ENCODE measurements around the gene GPC6.

GPC6 gene

DNA sequence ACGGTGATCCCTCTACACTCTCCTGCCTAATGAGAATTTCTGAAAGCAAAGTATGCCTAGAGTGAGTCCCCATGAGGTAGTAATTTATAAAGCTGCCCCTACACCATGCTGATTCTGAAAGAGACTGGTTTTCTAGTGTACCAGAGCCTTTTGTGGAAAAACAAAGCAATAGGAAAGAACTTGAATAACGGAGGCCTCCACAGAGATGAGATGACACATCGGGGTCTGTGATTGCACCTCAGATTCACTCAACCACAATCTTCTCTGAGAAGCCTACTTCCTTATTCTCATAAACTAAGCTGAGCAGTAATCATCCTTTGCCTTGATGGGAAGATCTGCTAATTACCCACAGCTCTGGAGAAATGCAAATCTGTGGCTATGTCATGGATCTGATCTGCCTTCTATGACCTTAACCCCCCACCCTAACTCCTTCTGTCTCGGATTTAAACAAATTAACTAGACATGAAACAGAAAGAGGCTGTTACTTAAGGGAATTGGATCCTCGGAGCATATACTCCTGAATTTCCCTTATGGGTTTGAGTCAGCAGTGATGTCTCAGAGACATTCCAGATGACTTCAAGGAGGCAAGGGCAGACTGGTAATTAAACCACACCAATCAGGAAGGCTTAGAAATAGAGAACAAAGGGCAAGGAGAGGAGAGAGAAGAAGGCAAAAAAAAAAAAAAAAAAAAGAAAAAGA is 1124.8 kb downstream of the GPC6 start:
- H3K36me3 ChIP-seq (ENCODE audit: control insufficient read depth in 2 of 2, insufficient read depth in 2 of 2, low read length in 2 of 2) = no peaks in the 10 kb centered on the region
- no peak overlapping the region for H3K27ac ChIP-seq (ENCODE audit: low read depth in 2 of 2, low read length in 2 of 2)
- H3K9me3 ChIP-seq (ENCODE audit: control insufficient read depth in 2 of 2, low read length in 2 of 2) = no peaks in the 10 kb centered on the region
- no peak overlapping the region for H3K9ac ChIP-seq (ENCODE audit: low read depth in 1 of 2, low read length in 2 of 2)
- no peak overlapping the region for H3K4me3 ChIP-seq (ENCODE audit: low read length in 2 of 2)
- H3K27me3 ChIP-seq (ENCODE audit: control insufficient read depth in 2 of 2, insufficient read depth in 2 of 2, low read length in 2 of 2) = no peaks in the 10 kb centered on the region
- H3K4me1 ChIP-seq (ENCODE audit: control insufficient read depth in 2 of 2, insufficient read depth in 2 of 2, low read length in 2 of 2) = no peaks in the 10 kb centered on the region

DNA sequence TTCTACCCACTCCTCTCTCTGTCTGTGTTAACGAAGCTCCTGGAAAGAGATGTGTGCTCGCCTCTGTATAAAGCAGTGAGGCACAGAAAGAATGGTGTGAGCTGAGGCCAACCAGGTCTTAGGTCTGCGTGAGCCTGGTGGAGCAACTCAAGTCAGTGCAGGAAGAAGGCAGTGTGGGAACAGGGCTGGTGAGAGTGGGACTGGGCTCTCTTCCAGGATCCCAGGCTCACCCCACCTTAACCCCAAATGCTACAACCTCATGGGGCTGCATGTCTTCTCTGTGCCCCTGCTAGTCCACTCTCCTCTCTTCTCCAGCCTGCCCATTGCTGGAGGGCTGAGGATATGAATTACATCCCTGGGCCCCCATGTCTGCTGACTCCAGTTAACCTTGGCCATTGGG is 1125.5 kb downstream of the GPC6 start:
- no peaks in the 10 kb centered on the region for H3K27me3 ChIP-seq (ENCODE audit: control insufficient read depth in 2 of 2, insufficient read depth in 2 of 2, low read length in 2 of 2)
- no peak overlapping the region for H3K9ac ChIP-seq (ENCODE audit: low read depth in 1 of 2, low read length in 2 of 2)
- no peak overlapping the region for H3K27ac ChIP-seq (ENCODE audit: low read depth in 2 of 2, low read length in 2 of 2)
- no peaks in the 10 kb centered on the region for H3K9me3 ChIP-seq (ENCODE audit: control insufficient read depth in 2 of 2, low read length in 2 of 2)
- no peak overlapping the region for H3K4me3 ChIP-seq (ENCODE audit: low read length in 2 of 2)
- H3K36me3 ChIP-seq (ENCODE audit: control insufficient read depth in 2 of 2, insufficient read depth in 2 of 2, low read length in 2 of 2) = no peaks in the 10 kb centered on the region
- H3K4me1 ChIP-seq (ENCODE audit: control insufficient read depth in 2 of 2, insufficient read depth in 2 of 2, low read length in 2 of 2) = no peaks in the 10 kb centered on the region

GRCh38 chr13:94353167-94353710 is 1126.6 kb downstream of the GPC6 start:
- no peaks in the 10 kb centered on the region for H3K9me3 ChIP-seq (ENCODE audit: control insufficient read depth in 2 of 2, low read length in 2 of 2)
- no peak overlapping the region for H3K9ac ChIP-seq (ENCODE audit: low read depth in 1 of 2, low read length in 2 of 2)
- H3K27ac ChIP-seq (ENCODE audit: low read depth in 2 of 2, low read length in 2 of 2) = no peak overlapping the region
- H3K4me3 ChIP-seq (ENCODE audit: low read length in 2 of 2) = no peak overlapping the region
- H3K4me1 ChIP-seq (ENCODE audit: control insufficient read depth in 2 of 2, insufficient read depth in 2 of 2, low read length in 2 of 2) = no peaks in the 10 kb centered on the region
- H3K36me3 ChIP-seq (ENCODE audit: control insufficient read depth in 2 of 2, insufficient read depth in 2 of 2, low read length in 2 of 2) = no peaks in the 10 kb centered on the region
- no peaks in the 10 kb centered on the region for H3K27me3 ChIP-seq (ENCODE audit: control insufficient read depth in 2 of 2, insufficient read depth in 2 of 2, low read length in 2 of 2)

DNA sequence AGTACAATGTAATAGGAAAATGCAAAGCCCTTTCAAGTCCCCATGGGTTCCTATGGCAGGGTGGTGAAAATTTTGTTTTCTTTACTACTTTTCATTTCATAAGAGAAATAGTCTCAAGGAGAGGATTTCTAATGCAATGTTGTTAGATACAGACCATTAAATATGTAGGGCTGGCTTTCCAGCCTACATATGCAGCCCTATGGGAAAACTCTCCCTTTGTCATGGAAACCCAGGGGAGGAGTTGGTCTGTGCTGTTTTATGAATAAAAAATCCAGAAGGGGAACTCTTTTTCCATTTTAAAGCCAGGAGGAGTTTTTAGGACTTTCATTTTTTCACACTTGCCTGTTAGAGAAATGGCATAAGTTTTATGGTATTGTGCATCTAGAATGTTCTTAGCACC is 1133.3 kb downstream of the GPC6 start:
- H3K4me1 ChIP-seq (ENCODE audit: control insufficient read depth in 2 of 2, insufficient read depth in 2 of 2, low read length in 2 of 2) = no peaks in the 10 kb centered on the region
- H3K27ac ChIP-seq (ENCODE audit: low read depth in 2 of 2, low read length in 2 of 2) = no peak overlapping the region
- H3K4me3 ChIP-seq (ENCODE audit: low read length in 2 of 2) = no peak overlapping the region
- H3K27me3 ChIP-seq (ENCODE audit: control insufficient read depth in 2 of 2, insufficient read depth in 2 of 2, low read length in 2 of 2) = no peaks in the 10 kb centered on the region
- H3K9me3 ChIP-seq (ENCODE audit: control insufficient read depth in 2 of 2, low read length in 2 of 2) = no peaks in the 10 kb centered on the region
- no peak overlapping the region for H3K9ac ChIP-seq (ENCODE audit: low read depth in 1 of 2, low read length in 2 of 2)
- H3K36me3 ChIP-seq (ENCODE audit: control insufficient read depth in 2 of 2, insufficient read depth in 2 of 2, low read length in 2 of 2) = no peaks in the 10 kb centered on the region

GRCh38 chr13:94362411-94362909 is 1135.9 kb downstream of the GPC6 start:
- no peak overlapping the region for H3K9ac ChIP-seq (ENCODE audit: low read depth in 1 of 2, low read length in 2 of 2)
- no peak overlapping the region for H3K4me3 ChIP-seq (ENCODE audit: low read length in 2 of 2)
- H3K27ac ChIP-seq (ENCODE audit: low read depth in 2 of 2, low read length in 2 of 2) = no peak overlapping the region
- no peaks in the 10 kb centered on the region for H3K36me3 ChIP-seq (ENCODE audit: control insufficient read depth in 2 of 2, insufficient read depth in 2 of 2, low read length in 2 of 2)
- no peaks in the 10 kb centered on the region for H3K9me3 ChIP-seq (ENCODE audit: control insufficient read depth in 2 of 2, low read length in 2 of 2)
- no peaks in the 10 kb centered on the region for H3K27me3 ChIP-seq (ENCODE audit: control insufficient read depth in 2 of 2, insufficient read depth in 2 of 2, low read length in 2 of 2)
- no peaks in the 10 kb centered on the region for H3K4me1 ChIP-seq (ENCODE audit: control insufficient read depth in 2 of 2, insufficient read depth in 2 of 2, low read length in 2 of 2)

DNA sequence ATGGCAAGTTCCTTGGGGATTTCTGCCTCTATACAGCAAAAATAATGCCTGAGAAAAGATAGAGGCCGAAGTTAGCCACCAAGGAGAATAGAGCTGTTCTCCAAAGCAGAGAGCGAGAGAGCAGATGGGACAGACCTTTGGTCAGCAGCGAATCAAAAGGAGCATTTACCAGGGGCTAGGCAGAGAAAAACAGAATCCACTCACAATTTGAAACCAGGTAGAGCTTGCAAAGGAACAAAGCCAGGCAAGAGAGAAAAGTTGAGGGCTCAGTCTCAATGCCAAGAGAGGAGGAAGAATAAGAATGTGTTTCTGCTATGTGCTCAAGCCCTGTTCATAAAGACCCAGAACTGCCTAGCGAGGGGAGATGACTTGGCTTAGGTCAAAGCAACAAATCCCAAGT is 1140.1 kb downstream of the GPC6 start:
- Histone ChIP-seq H3K36me3 (ENCODE audit: control insufficient read depth in 2 of 2, insufficient read depth in 2 of 2, low read length in 2 of 2) (no peaks in the 10 kb centered on the region), H3K4me1 (ENCODE audit: control insufficient read depth in 2 of 2, insufficient read depth in 2 of 2, low read length in 2 of 2) (no peaks in the 10 kb centered on the region), H3K9ac (ENCODE audit: low read depth in 1 of 2, low read length in 2 of 2) (no peak overlapping the region)

DNA sequence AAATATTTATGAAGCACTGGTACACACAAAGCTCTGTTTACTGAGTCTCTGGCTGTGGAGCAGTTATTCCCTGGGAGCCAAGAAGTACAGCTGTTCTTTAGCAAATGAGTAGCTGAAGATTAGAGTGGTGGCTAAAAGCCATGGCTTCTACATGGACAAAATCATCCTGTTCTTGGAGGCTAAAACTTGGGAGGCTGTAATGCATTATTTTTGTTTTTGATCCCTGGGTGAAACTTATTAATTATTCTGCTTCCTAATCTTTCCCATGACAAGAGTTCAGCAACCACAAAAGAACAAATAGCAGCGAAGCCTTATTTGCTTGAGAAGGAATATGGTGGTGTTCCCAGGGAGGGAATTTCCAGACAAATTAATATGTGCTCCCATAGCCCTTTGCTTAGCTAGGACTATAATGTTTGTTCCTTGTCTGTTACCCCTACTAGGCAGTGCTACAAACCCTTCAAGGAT is 1143.4 kb downstream of the GPC6 start:
- H3K4me3 ChIP-seq (ENCODE audit: low read length in 2 of 2) = no peak overlapping the region
- no peaks in the 10 kb centered on the region for H3K9me3 ChIP-seq (ENCODE audit: control insufficient read depth in 2 of 2, low read length in 2 of 2)
- no peak overlapping the region for H3K9ac ChIP-seq (ENCODE audit: low read depth in 1 of 2, low read length in 2 of 2)

More for the DNA sequence above, 1140.1 kb downstream of the GPC6 start:
- no peaks in the 10 kb centered on the region for H3K27me3 ChIP-seq (ENCODE audit: control insufficient read depth in 2 of 2, insufficient read depth in 2 of 2, low read length in 2 of 2)
- H3K9me3 ChIP-seq (ENCODE audit: control insufficient read depth in 2 of 2, low read length in 2 of 2) = no peaks in the 10 kb centered on the region
- no peak overlapping the region for H3K27ac ChIP-seq (ENCODE audit: low read depth in 2 of 2, low read length in 2 of 2)
- no peak overlapping the region for H3K4me3 ChIP-seq (ENCODE audit: low read length in 2 of 2)

DNA sequence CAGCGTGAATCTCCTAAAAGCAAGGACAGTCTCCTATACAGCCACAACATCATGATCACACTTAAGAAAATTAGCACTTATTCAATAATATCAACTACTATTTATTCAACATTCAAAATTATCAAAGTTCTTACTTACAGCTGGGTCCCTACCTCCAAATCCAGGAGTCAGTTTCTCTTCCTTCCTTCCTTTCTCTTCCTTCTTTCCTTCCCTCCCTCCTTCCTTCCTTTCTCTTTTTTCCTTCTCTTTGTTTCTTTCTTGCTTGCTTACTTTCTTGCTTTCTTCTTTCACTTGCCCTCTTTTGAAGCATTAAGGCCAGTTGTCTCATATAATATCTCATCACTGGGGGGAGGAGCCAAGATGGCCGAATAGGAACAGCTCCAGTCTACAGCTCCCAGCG is 1145.2 kb downstream of the GPC6 start:
- Histone ChIP-seq H3K4me3 (ENCODE audit: low read length in 2 of 2) (no peak overlapping the region), H3K27ac (ENCODE audit: low read depth in 2 of 2, low read length in 2 of 2) (no peak overlapping the region), H3K27me3 (ENCODE audit: control insufficient read depth in 2 of 2, insufficient read depth in 2 of 2, low read length in 2 of 2) (no peaks in the 10 kb centered on the region), H3K36me3 (ENCODE audit: control insufficient read depth in 2 of 2, insufficient read depth in 2 of 2, low read length in 2 of 2) (no peaks in the 10 kb centered on the region), H3K4me1 (ENCODE audit: control insufficient read depth in 2 of 2, insufficient read depth in 2 of 2, low read length in 2 of 2) (no peaks in the 10 kb centered on the region), H3K9ac (ENCODE audit: low read depth in 1 of 2, low read length in 2 of 2) (no peak overlapping the region), H3K9me3 (ENCODE audit: control insufficient read depth in 2 of 2, low read length in 2 of 2) (no peaks in the 10 kb centered on the region)

More for the DNA sequence above, 1143.4 kb downstream of the GPC6 start:
- H3K36me3 ChIP-seq (ENCODE audit: control insufficient read depth in 2 of 2, insufficient read depth in 2 of 2, low read length in 2 of 2) = no peaks in the 10 kb centered on the region
- no peaks in the 10 kb centered on the region for H3K4me1 ChIP-seq (ENCODE audit: control insufficient read depth in 2 of 2, insufficient read depth in 2 of 2, low read length in 2 of 2)
- H3K27ac ChIP-seq (ENCODE audit: low read depth in 2 of 2, low read length in 2 of 2) = no peak overlapping the region
- no peaks in the 10 kb centered on the region for H3K27me3 ChIP-seq (ENCODE audit: control insufficient read depth in 2 of 2, insufficient read depth in 2 of 2, low read length in 2 of 2)

GRCh38 chr13:94382517-94382916 is 1155.9 kb downstream of the GPC6 start:
- H3K27ac ChIP-seq (ENCODE audit: low read depth in 2 of 2, low read length in 2 of 2) = no peak overlapping the region
- H3K4me1 ChIP-seq (ENCODE audit: control insufficient read depth in 2 of 2, insufficient read depth in 2 of 2, low read length in 2 of 2) = no peaks in the 10 kb centered on the region
- no peak overlapping the region for H3K9ac ChIP-seq (ENCODE audit: low read depth in 1 of 2, low read length in 2 of 2)
- no peaks in the 10 kb centered on the region for H3K36me3 ChIP-seq (ENCODE audit: control insufficient read depth in 2 of 2, insufficient read depth in 2 of 2, low read length in 2 of 2)
- H3K9me3 ChIP-seq (ENCODE audit: control insufficient read depth in 2 of 2, low read length in 2 of 2) = no peaks in the 10 kb centered on the region
- H3K27me3 ChIP-seq (ENCODE audit: control insufficient read depth in 2 of 2, insufficient read depth in 2 of 2, low read length in 2 of 2) = no peaks in the 10 kb centered on the region
- H3K4me3 ChIP-seq (ENCODE audit: low read length in 2 of 2) = no peak overlapping the region

GRCh38 chr13:94382960-94383359 is 1156.4 kb downstream of the GPC6 start:
- Histone ChIP-seq H3K4me3 (ENCODE audit: low read length in 2 of 2) (no peak overlapping the region), H3K9ac (ENCODE audit: low read depth in 1 of 2, low read length in 2 of 2) (no peak overlapping the region), H3K4me1 (ENCODE audit: control insufficient read depth in 2 of 2, insufficient read depth in 2 of 2, low read length in 2 of 2) (no peaks in the 10 kb centered on the region), H3K27ac (ENCODE audit: low read depth in 2 of 2, low read length in 2 of 2) (no peak overlapping the region), H3K36me3 (ENCODE audit: control insufficient read depth in 2 of 2, insufficient read depth in 2 of 2, low read length in 2 of 2) (no peaks in the 10 kb centered on the region), H3K27me3 (ENCODE audit: control insufficient read depth in 2 of 2, insufficient read depth in 2 of 2, low read length in 2 of 2) (no peaks in the 10 kb centered on the region), H3K9me3 (ENCODE audit: control insufficient read depth in 2 of 2, low read length in 2 of 2) (no peaks in the 10 kb centered on the region)
